Kidney epithelial cell (primary cell): ENCODE results near the gene RIPOR2. TPM values are rescaled to one million over a fixed set of nuclear protein-coding genes. Genes with fewer than 3 reads are reported as not detected.

Source experiments
- DNase-seq: peaks from one replicate; pipeline ENCODE4 v3.0.0-alpha.2; 2010; ENCODE audit warnings: low read depth
- H3K27me3 ChIP-seq: 2 replicates; pipeline ENCODE4 v1.6.0; 2011; ENCODE audit warnings: low read length; ENCODE audit not compliant: control insufficient read depth, insufficient read depth
- H3K36me3 ChIP-seq: 2 replicates; pipeline ENCODE4 v1.5.1; 2011; ENCODE audit warnings: low read length; ENCODE audit not compliant: control insufficient read depth, insufficient read depth
- H3K4me3 ChIP-seq: 2 replicates; pipeline ENCODE4 v1.5.1; 2011; ENCODE audit warnings: low read depth, mild to moderate bottlenecking, control low read depth, low read length
- total RNA-seq: library from RNA; depleted of rRNA; stranded (reverse); fragments of >200 nt; gene quantifications from 2 replicates; pipeline ENCODE4 v1.2.3, GENCODE V29; 2015
- TF ChIP-seq, protein P1 (sequence below): IDR thresholded peaks from 2 replicates; pipeline ENCODE4 v1.5.1; 2011; ENCODE audit warnings: mild to moderate bottlenecking, moderate library complexity, low read length, control low read depth, inconsistent platforms; ENCODE audit not compliant: insufficient read depth, poor library complexity, severe bottlenecking

The RIPOR2 gene
- total RNA-seq, 1 donor from 2014 or later: 0.79 TPM

DNA sequence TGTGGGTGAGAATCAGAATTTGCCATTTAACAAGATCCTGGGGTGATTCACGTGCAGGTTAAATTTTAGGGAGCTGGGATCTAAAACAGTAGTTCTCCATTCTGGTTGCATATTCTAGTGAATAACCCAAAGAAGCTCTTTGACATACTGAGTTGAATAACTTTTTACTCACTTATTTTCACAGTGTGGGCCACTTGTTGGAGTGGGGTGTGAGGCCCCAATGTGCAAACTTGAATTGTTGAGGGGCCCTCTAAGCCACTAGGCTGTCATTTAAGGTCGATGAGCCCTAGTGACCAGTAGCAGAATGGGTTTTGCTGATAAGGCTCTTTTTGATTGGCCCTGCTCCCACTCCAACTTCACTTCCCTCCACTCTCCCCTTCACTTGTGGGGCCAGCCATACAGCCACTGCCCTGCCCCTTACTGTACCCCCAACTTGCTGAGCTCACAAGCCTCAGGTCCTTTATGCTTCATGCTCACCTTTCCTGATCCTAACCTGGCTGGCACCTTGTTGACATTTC lies 33.6 kb upstream of the RIPOR2 start:
- no peaks in the 10 kb centered on the region for H3K36me3 ChIP-seq
- DNase-seq: no peak
- H3K27me3 ChIP-seq: no peaks in the 10 kb centered on the region
- no peak overlapping the region for H3K4me3 ChIP-seq
- TF ChIP-seq, protein P1, sequence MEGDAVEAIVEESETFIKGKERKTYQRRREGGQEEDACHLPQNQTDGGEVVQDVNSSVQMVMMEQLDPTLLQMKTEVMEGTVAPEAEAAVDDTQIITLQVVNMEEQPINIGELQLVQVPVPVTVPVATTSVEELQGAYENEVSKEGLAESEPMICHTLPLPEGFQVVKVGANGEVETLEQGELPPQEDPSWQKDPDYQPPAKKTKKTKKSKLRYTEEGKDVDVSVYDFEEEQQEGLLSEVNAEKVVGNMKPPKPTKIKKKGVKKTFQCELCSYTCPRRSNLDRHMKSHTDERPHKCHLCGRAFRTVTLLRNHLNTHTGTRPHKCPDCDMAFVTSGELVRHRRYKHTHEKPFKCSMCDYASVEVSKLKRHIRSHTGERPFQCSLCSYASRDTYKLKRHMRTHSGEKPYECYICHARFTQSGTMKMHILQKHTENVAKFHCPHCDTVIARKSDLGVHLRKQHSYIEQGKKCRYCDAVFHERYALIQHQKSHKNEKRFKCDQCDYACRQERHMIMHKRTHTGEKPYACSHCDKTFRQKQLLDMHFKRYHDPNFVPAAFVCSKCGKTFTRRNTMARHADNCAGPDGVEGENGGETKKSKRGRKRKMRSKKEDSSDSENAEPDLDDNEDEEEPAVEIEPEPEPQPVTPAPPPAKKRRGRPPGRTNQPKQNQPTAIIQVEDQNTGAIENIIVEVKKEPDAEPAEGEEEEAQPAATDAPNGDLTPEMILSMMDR: no peak

DNA sequence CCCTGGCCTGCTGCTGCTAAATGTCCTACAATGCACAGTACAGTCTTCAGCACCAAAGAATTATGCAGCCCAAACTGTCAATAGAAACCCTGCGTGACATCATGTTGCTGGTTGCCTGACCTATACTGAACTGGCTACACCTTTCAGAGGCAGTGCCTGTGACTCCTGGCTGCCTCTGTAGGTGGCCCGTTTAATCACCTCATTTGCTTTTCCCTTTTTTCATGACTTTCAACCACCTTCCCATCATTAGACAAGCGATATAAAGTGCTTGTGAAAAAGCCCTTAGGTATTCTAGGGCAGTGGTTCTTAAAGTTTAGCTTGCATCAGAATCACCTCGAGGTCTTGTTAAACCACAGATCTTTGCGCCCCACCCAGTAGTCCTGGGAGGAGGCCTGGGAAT lies 33.0 kb upstream of the RIPOR2 start:
- no peaks in the 10 kb centered on the region for H3K27me3 ChIP-seq
- DNase-seq: no peak
- TF ChIP-seq, protein P1: no peak
- no peak overlapping the region for H3K4me3 ChIP-seq
- H3K36me3 ChIP-seq: no peaks in the 10 kb centered on the region

DNA sequence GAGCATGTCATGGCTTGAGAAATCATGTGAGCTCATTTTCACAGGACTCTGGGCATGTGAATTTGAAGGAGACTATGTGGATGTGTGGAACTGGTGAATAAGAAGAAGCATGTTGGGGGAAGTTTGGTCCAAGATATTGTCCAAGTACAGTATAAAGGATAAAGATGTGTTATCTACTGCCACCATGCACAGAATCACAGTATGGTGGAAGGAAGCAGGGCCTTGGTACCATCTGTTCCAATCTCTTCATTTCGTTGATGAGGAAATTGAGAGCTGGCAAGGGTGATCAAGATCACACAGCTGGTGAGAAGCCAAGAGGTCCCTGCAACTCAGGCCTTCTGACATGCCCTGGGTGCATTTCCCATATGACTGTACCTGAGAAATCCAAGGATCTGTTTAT lies 31.5 kb upstream of the RIPOR2 start:
- Histone ChIP-seq H3K4me3 (no peak overlapping the region), H3K27me3 (no peaks in the 10 kb centered on the region), H3K36me3 (no peaks in the 10 kb centered on the region)
- TF ChIP-seq, protein P1: no peak
- DNase-seq: no peak

DNA sequence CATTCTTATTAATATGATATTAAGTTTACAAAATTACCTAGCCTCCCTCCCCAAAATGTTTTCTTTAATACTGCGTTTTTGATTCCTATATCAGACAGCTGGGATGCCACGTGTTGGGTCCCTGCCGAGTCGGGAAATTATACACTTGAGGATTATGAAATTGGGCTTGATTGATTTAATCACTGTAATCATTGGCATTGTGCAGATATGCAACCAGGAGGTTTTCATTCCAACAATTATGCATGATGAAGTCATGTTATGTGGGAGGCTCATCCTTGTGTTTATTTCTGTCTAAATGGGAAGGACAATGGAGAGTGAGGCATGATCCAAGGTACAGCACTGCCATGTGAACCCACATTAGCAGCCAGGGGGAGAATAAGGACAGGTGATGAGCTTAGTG lies 30.6 kb upstream of the RIPOR2 start:
- no peak overlapping the region for H3K4me3 ChIP-seq
- TF ChIP-seq, protein P1: no peak
- no peaks in the 10 kb centered on the region for H3K36me3 ChIP-seq
- no peak for DNase-seq
- no peaks in the 10 kb centered on the region for H3K27me3 ChIP-seq

DNA sequence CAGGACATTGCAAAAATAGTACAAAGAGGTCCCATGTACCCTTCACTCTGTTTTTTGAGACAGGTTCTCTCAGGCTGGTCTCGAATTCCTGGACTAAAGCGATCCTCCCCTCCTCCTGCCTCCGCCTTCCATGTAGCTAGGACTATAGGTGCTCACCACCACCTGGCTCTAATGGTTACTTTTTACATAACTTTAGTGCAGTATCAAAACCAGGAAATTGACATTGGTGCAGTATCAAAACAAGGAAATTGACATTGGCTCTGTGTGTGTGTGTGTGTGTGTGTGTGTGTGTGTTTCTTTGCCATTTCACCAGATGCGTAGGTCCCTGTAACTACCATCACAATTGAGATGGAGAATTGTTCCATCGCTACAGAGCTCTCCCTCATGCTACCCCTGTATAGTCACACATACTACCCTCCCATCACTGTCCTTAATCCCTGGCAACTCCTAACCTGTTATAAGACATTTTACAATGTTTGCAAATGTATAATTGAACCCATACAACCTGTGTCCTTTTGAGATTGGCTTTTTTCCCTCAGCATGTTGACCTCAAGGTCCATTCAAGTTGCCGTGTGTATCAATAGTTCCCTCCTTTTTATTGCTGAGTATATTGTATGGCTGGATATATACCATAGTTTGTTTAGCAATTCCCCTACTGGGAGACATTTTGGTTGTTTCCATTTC lies 28.3 kb upstream of the RIPOR2 start:
- TF ChIP-seq, protein P1: no peak
- no peaks in the 10 kb centered on the region for H3K36me3 ChIP-seq
- DNase-seq: no peak
- H3K27me3 ChIP-seq: no peaks in the 10 kb centered on the region
- no peak overlapping the region for H3K4me3 ChIP-seq

DNA sequence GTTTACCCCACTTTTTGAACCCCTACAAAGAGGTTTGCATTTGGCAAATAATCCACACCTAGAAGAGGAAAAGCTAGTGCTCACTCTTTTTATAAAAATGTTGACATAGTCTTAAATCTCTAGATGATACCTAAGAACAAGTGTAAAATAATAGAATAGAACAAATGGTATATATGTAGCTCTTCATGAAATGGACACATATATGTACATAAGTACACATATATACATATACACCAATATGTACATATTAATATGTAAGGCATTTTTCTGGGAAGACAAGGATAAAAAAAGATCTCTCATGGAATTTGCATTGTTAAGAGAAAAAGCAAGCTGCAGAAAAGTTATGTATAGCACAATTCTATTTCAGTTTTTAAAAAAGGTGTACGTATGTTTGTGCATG lies 27.6 kb upstream of the RIPOR2 start:
- Histone ChIP-seq H3K36me3 (no peaks in the 10 kb centered on the region), H3K4me3 (no peak overlapping the region), H3K27me3 (no peaks in the 10 kb centered on the region)
- no peak for DNase-seq
- TF ChIP-seq, protein P1: no peak
